Endothelial cell of umbilical vein (primary cell): ENCODE measurements around the gene CABCOCO1. TPM values are rescaled to one million over a fixed set of nuclear protein-coding genes. Genes with fewer than 3 reads are reported as not detected.

Experiments
- BruUV-seq: library from RNA; stranded (reverse); fragments of 400-500 nt; replicated peaks from 2 replicates; lab custom pipeline; 2021; lab: Mats Ljungman, UMichigan
- CTCF ChIA-PET: fragments of 300-600, 350-600 bp; sonication (Branson Sonifier 250); formaldehyde crosslinking; loops from one replicate; lab custom pipeline; 2021; ENCODE audit warnings: antibody characterized with exemption, inconsistent platforms; lab: Charles Lee
- POLR2A ChIA-PET: fragments of 300-600, 350-600 bp; sonication (Branson Sonifier 250); formaldehyde crosslinking; loops from one replicate; lab custom pipeline; 2021; ENCODE audit warnings: antibody characterized with exemption, inconsistent platforms; lab: Charles Lee
- DNase-seq: peaks from one replicate; pipeline ENCODE4 v3.0.0-alpha.2; 2011; ENCODE audit warnings: low read depth, low spot score
- FAIRE-seq: peaks from 2 replicates; lab custom pipeline; 2011; peaks lifted over from hg19 to GRCh38; lab: Jason Lieb, UNC
- H2AFZ ChIP-seq: 2 replicates; pipeline ENCODE4 v1.6.0; 2012; ENCODE audit warnings: low read depth, low read length, control low read depth, inconsistent platforms
- H3K27ac ChIP-seq: 2 replicates; pipeline ENCODE4 v1.5.1; 2011; ENCODE audit warnings: low read depth, mild to moderate bottlenecking, control low read depth, low read length, moderate library complexity; ENCODE audit not compliant: insufficient read depth
- H3K27me3 ChIP-seq, 2 experiments: 2 replicates each; pipeline versions ENCODE4 v1.6.0 to v1.6.1; 2011; ENCODE audit warnings: low read length in 2 of 2, mixed read lengths in 1 of 2; ENCODE audit not compliant: control insufficient read depth in 2 of 2, insufficient read depth in 2 of 2
- H3K36me3 ChIP-seq, 2 experiments: 2 replicates in 1 of 2; 3 replicates in 1 of 2; pipeline ENCODE4 v1.5.1; 2011; ENCODE audit warnings: low read length in 2 of 2, mild to moderate bottlenecking in 1 of 2, moderate library complexity in 1 of 2; ENCODE audit not compliant: control insufficient read depth in 2 of 2, insufficient read depth in 2 of 2; ENCODE audit errors: extremely low read depth in 1 of 2
- H3K4me1 ChIP-seq: 3 replicates; pipeline ENCODE4 v1.5.1; 2011; ENCODE audit warnings: mild to moderate bottlenecking, low read length; ENCODE audit not compliant: control insufficient read depth, insufficient read depth; ENCODE audit errors: extremely low read depth
- H3K4me2 ChIP-seq: 2 replicates; pipeline ENCODE4 v1.6.1; 2011; ENCODE audit warnings: low read length, control low read depth, mixed read lengths; ENCODE audit not compliant: insufficient read depth
- H3K4me3 ChIP-seq, 3 experiments: fragments of 200-600 bp in 1 of 3; sonication (generic), shearing (Covaris generic) in 1 of 3; replicated peaks in 1 of 3; 2 replicates each; pipeline ENCODE4 v1.5.1; 2011 to 2016; ENCODE audit warnings: control low read depth in 3 of 3, low read length in 3 of 3, mild to moderate bottlenecking in 2 of 3, inconsistent platforms in 1 of 3, low read depth in 1 of 3, moderate library complexity in 1 of 3; ENCODE audit not compliant: insufficient read depth in 1 of 3
- H3K79me2 ChIP-seq: 2 replicates; pipeline ENCODE4 v1.6.0; 2012; ENCODE audit warnings: low read length, inconsistent platforms; ENCODE audit not compliant: control insufficient read depth, insufficient read depth
- H3K9ac ChIP-seq: replicated peaks from 2 replicates; pipeline ENCODE3; 2011; ENCODE audit warnings: low read length, control low read depth; ENCODE audit not compliant: insufficient read depth; ENCODE audit errors: extremely low read depth
- H3K9me1 ChIP-seq: replicated peaks from 3 replicates; pipeline ENCODE4 v1.6.0; 2011; ENCODE audit warnings: mild to moderate bottlenecking, low read length; ENCODE audit not compliant: control insufficient read depth, insufficient read depth; ENCODE audit errors: extremely low read depth
- H3K9me3 ChIP-seq: replicated peaks from 2 replicates; pipeline ENCODE4 v1.5.1; 2012; ENCODE audit warnings: low read length, inconsistent platforms; ENCODE audit not compliant: control insufficient read depth, insufficient read depth
- H4K20me1 ChIP-seq: replicated peaks from 2 replicates; pipeline ENCODE3; 2011; ENCODE audit warnings: mild to moderate bottlenecking, low read length; ENCODE audit not compliant: control insufficient read depth, insufficient read depth; ENCODE audit errors: extremely low read depth
- CTCF ChIP-seq, 2 donors: IDR thresholded peaks; 1 replicate in 1 of 2; 2 replicates in 1 of 2; pipeline ENCODE4 v1.5.1; 2011; ENCODE audit warnings: low read length in 2 of 2, mild to moderate bottlenecking in 2 of 2, moderate library complexity in 2 of 2, control low read depth in 1 of 2, inconsistent platforms in 1 of 2, low read depth in 1 of 2; ENCODE audit not compliant: insufficient read depth in 1 of 2; ENCODE audit errors: extremely low read depth in 1 of 2
- EZH2 ChIP-seq: IDR thresholded peaks from 2 replicates; pipeline ENCODE4 v1.6.1; 2012; ENCODE audit warnings: borderline replicate concordance, low read depth, mild to moderate bottlenecking, moderate library complexity, low read length, inconsistent platforms; ENCODE audit not compliant: severe bottlenecking
- FOS ChIP-seq: IDR thresholded peaks from 2 replicates; pipeline ENCODE4 v1.6.1; 2011; ENCODE audit warnings: mild to moderate bottlenecking, low read length, moderate library complexity, borderline replicate concordance; ENCODE audit not compliant: insufficient read depth
- GATA2 ChIP-seq: IDR thresholded peaks from 2 replicates; pipeline ENCODE4 v1.7.0; 2011; ENCODE audit warnings: low read depth, mild to moderate bottlenecking, moderate library complexity, mixed read lengths, low read length; ENCODE audit not compliant: insufficient read length, insufficient read depth
- JUN ChIP-seq: IDR thresholded peaks from 2 replicates; pipeline ENCODE4 v1.6.1; 2011; ENCODE audit warnings: borderline replicate concordance, low read depth; ENCODE audit not compliant: insufficient read length, insufficient read depth
- MYC ChIP-seq: IDR thresholded peaks from one replicate; pipeline ENCODE4 v1.6.1; 2011; ENCODE audit warnings: mild to moderate bottlenecking, low read depth, low read length
- POLR2A ChIP-seq: IDR thresholded peaks from 2 replicates; pipeline ENCODE4 v1.6.1; 2012; ENCODE audit warnings: low read depth, mild to moderate bottlenecking, control low read depth, low read length
- POLR2AphosphoS5 ChIP-seq: IDR thresholded peaks from 2 replicates; pipeline ENCODE4 v1.6.1; 2012; ENCODE audit warnings: low read depth, mild to moderate bottlenecking, control low read depth, low read length, moderate library complexity; ENCODE audit not compliant: insufficient read depth
- dilution Hi-C: fragments of 300-500 bp; cut with MboI; formaldehyde crosslinking; loops from one replicate; pipeline ENCODE4 v1.15.0; 2019; ENCODE audit warnings: low sequenced_read_pairs; ENCODE audit not compliant: extremely low pct_ligation_motif_present
- intact Hi-C: fragments of 100-400 bp; cut with micrococcal nuclease; formaldehyde crosslinking; loops from one replicate; pipeline ENCODE4 v1.10.0; 2022
- polyA plus RNA-seq, 4 experiments: library from polyadenylated mRNA; depleted of rRNA in 3 of 4; stranded (reverse) in 3 of 4; unstranded in 1 of 4; fragments of >200 nt; gene quantifications; 2 replicates each; pipeline versions ENCODE4 v1.2.1 to v1.2.3, GENCODE V29; 2011 to 2012; ENCODE audit warnings: missing spikeins in 1 of 4
- total RNA-seq: library from RNA; stranded (reverse); gene quantifications from 2 replicates; pipeline ENCODE4 v1.2.3, GENCODE V29; 2021
- TF ChIP-seq, protein P1 (sequence below): IDR thresholded peaks from 2 replicates; pipeline ENCODE4 v1.6.1; 2011; ENCODE audit not compliant: insufficient read depth, insufficient read length

Gene CABCOCO1
- total and polyA plus RNA-seq, 2 donors (not counting 3 experiments of a cell fraction or from before 2014, with no cell fraction given), result 0.06 to 1.3 TPM

DNA sequence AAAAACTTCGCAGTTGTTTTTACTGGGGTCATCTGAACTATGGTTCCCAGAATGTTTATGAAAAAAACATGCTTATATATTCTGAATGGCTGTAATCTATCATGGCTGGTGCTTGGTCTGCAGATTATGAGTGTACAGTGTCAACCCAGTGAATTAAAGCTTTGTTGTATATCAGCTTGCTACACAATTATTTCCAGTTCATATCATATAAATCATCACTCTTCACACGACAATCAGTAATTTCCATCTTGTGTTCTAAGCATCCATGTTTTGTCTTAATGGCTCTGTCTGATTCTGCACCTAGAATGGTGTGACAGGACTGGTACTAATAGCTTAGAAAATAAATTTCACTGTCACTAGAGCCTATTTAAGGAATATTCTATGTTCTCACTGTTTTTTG, 83.6 kb downstream of the CABCOCO1 start:
- no peak overlapping the region for H3K4me2 ChIP-seq
- no peaks in the 10 kb centered on the region for H3K9me1 ChIP-seq
- intact Hi-C loops (no loop called here), dilution Hi-C loops (no loop called here)
- CTCF ChIA-PET, result interaction anchor here (0.8 to 1.2 kb wide), 2 partner anchors 88 to 150 kb away, joined by 3 read pairs; no protein-coding TSS in a partner anchor
- H3K4me3 ChIP-seq, result no peak overlapping the region
- no TSS peak for BruUV-seq
- peaks cover 3% of the 10 kb centered on the region for H3K4me1 ChIP-seq
- FAIRE-seq, result no peak
- no peak overlapping the region for H3K9ac ChIP-seq
- H2AFZ ChIP-seq, result no peak overlapping the region
- TF ChIP-seq EZH2 (no peak), FOS (no peak)
- H3K27me3 ChIP-seq, result no peaks in the 10 kb centered on the region
- H4K20me1 ChIP-seq, result no peaks in the 10 kb centered on the region
- no peaks in the 10 kb centered on the region for H3K9me3 ChIP-seq
- no peaks in the 10 kb centered on the region for H3K36me3 ChIP-seq
- no peak for DNase-seq
- H3K27ac ChIP-seq, result no peak overlapping the region
- no peaks in the 10 kb centered on the region for H3K79me2 ChIP-seq
- POLR2A ChIA-PET, result no interaction called here

DNA sequence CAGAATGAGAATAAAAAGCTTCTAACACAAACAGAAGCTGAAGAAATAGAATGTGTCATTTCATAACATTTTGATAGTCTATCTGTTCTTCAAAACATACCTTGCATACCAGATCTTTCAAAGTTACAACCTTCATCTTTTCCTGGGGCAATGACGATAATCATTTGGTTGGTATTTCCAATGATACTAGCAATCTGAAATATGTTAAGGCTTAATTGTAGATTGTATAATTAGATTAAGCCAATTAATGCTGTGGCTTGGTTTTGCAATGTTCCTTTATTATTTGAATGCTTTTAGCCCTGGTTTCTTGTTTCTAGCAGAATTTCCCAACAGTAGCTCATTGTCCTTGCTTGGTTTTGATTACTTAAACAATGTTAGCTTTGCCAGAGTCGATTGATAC, 84.6 kb downstream of the CABCOCO1 start:
- POLR2A ChIA-PET, result no interaction called here
- TF ChIP-seq JUN (no peak), POLR2A (no peak), FOS (no peak), MYC (no peak), CTCF (IDR thresholded peaks at IDR 0.05; ENCODE audit: extremely low read depth in 1 of 2, insufficient read depth in 1 of 2, low read depth in 1 of 2, low read length in 2 of 2) (no peak), EZH2 (no peak), POLR2AphosphoS5 (no peak), GATA2 (no peak)
- TF ChIP-seq, protein P1, sequence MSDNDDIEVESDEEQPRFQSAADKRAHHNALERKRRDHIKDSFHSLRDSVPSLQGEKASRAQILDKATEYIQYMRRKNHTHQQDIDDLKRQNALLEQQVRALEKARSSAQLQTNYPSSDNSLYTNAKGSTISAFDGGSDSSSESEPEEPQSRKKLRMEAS, result no peak
- Histone ChIP-seq H3K4me2 (no peak overlapping the region), H3K27ac (no peak overlapping the region), H3K9me1 (no peaks in the 10 kb centered on the region), H3K9ac (no peak overlapping the region), H3K36me3 (no peaks in the 10 kb centered on the region), H3K9me3 (no peaks in the 10 kb centered on the region), H3K79me2 (no peaks in the 10 kb centered on the region), H3K4me3 (no peak overlapping the region), H4K20me1 (no peaks in the 10 kb centered on the region), H3K4me1 (peaks cover 12% of the 10 kb centered on the region), H3K27me3 (no peaks in the 10 kb centered on the region), H2AFZ (no peak overlapping the region)
- CTCF ChIA-PET, result interaction anchor here (0.5 to 1.2 kb wide), 5 partner anchors 10 to 927 kb away, joined by 3 read pairs; no protein-coding TSS in a partner anchor
- dilution Hi-C loops, result no loop called here
- DNase-seq (no peak), FAIRE-seq (no peak)
- intact Hi-C loops, result no loop called here
- BruUV-seq, result no TSS peak
